Aorta (tissue), 5 donors: ENCODE measurements around the gene PECR. TPM values are rescaled to one million over a fixed set of nuclear protein-coding genes. Genes with fewer than 3 reads are reported as not detected.
"Not testable (repeated sequence)": the region's sequence is repeated elsewhere in the genome, so short reads cannot be mapped to it uniquely, and the experiment has no call there.

ENCODE experiments used
- ATAC-seq: fragments of 200-7000 bp; cut with Tn5 transposase; one replicate; pipeline ENCODE4 v1.9.1; 2022; ENCODE audit warnings: moderate library complexity; ENCODE audit not compliant: low FRiP score
- DNase-seq, 2 donors: peaks; one replicate each; pipeline ENCODE4 v3.0.0-alpha.2; 2020
- H3K27ac ChIP-seq, 2 donors: one replicate each; pipeline ENCODE4 v1.5.1; 2013; ENCODE audit warnings: low read length in 2 of 2, mild to moderate bottlenecking in 2 of 2, moderate library complexity in 2 of 2, control low read depth in 1 of 2, inconsistent platforms in 1 of 2, low read depth in 1 of 2
- H3K27me3 ChIP-seq, 2 donors: one replicate each; pipeline ENCODE4 v1.6.1; 2013; ENCODE audit warnings: control low read depth in 1 of 2, low read length in 1 of 2, mild to moderate bottlenecking in 1 of 2, moderate library complexity in 1 of 2; ENCODE audit not compliant: insufficient read depth in 2 of 2, control insufficient read depth in 1 of 2
- H3K36me3 ChIP-seq, 2 donors: one replicate each; pipeline ENCODE4 v1.6.1; 2013; ENCODE audit warnings: control low read depth in 1 of 2, low read length in 1 of 2, mild to moderate bottlenecking in 1 of 2; ENCODE audit not compliant: insufficient read depth in 2 of 2, control insufficient read depth in 1 of 2
- H3K4me1 ChIP-seq, 2 donors: one replicate each; pipeline ENCODE4 v1.6.1; 2013; ENCODE audit warnings: low read length in 2 of 2, control low read depth in 1 of 2, mild to moderate bottlenecking in 1 of 2, moderate library complexity in 1 of 2; ENCODE audit not compliant: insufficient read depth in 2 of 2, control insufficient read depth in 1 of 2
- H3K4me3 ChIP-seq, 2 donors: one replicate each; pipeline ENCODE4 v1.5.1; 2013; ENCODE audit warnings: low read length in 2 of 2, control low read depth in 1 of 2, mild to moderate bottlenecking in 1 of 2
- H3K9me3 ChIP-seq: one replicate; pipeline ENCODE4 v1.6.1; 2013; ENCODE audit warnings: mild to moderate bottlenecking, low read length; ENCODE audit not compliant: control insufficient read depth
- WGBS, 2 donors: extraction: QIAGEN DNeasy Blood & Tissue Kit; methylation state at CpG; one replicate each; pipeline ENCODE4 v1.1.7; 2013; 5-methylcytosine and 5-hydroxymethylcytosine counted together
- intact Hi-C, 2 donors: fragments of 100-400 bp; cut with DNase I; formaldehyde crosslinking; loops; one replicate each; pipeline versions ENCODE4 v1.14.2 to v1.15.0; 2022
- polyA plus RNA-seq, 2 donors: library from polyadenylated mRNA; stranded (reverse); fragments of 200-250 nt; gene quantifications; one replicate each; pipeline ENCODE4 v1.2.3, GENCODE V29; 2013
- total RNA-seq, 2 donors: library from RNA; stranded (reverse); fragmentation: NEBNext Ultra II Directional; extraction: Animal tissue kit (Norgen Biotek cat#: 25700); gene quantifications; one replicate each; pipeline ENCODE4 v1.2.1, GENCODE V29; 2021
- donor health status: healthy with polysubstance abuse.
- donor health status: Bipolar disorder and iron deficiency.
- donor health status: DM: no; HTN: no; CAD: no.
- donor health status: DM: no; HTN: no; CAD: no.
- donor health status: DM: yes; HTN: yes; CAD: no.

The PECR gene
- total and polyA plus RNA-seq, 4 donors, result 2.8 to 9.3 (median 4.3) TPM

DNA sequence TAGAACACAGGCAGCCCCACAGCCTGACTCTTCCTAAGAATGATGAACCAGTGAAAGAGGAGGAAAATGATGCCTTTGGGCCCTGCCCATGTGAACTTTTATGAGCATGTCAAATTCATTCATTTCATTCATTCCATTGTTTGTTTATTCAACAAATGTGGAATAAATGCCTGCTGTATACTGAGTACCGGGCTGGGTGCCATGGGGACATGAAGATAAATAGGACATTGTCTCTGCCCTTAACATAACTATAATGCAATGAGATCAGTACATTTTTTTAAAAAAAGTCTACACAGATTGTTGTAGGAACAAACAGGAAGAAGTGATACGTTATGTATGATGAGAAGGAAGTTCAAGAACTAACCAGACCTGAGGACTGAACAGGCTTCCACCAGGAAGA, 83.0 kb downstream of the PECR start:
- no peak overlapping the region for H3K27ac ChIP-seq
- H3K4me3 ChIP-seq, result no peak overlapping the region
- no peak for ATAC-seq
- DNase-seq, result no peak
- no peaks in the 10 kb centered on the region for H3K36me3 ChIP-seq
- no peaks in the 10 kb centered on the region for H3K27me3 ChIP-seq
- H3K9me3 ChIP-seq, result no peaks in the 10 kb centered on the region
- no peaks in the 10 kb centered on the region for H3K4me1 ChIP-seq
- WGBS, 2 donors, result 81 to 94% methylated on average over 2 of the region's 2 CpGs
- intact Hi-C loops, result no loop called here

DNA sequence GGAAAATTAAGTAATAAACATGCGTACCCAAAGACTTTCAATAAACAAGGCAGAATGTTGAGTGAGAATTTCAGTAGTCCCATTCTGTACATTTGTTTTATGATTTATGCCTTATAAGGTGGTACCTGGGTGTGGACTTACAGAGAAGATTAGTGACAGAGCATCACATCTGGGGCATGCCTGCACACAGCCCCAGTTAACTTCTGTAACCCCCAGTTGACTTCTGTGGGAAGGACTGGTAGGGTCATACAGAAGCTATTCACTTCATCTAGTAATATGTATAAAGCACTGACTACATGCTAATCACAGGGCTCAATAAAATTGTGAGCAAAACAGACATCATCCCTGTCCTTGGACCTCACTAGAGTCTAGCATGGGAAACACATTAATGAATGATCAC, 84.4 kb downstream of the PECR start:
- Histone ChIP-seq H3K36me3 (no peaks in the 10 kb centered on the region), H3K9me3 (no peaks in the 10 kb centered on the region), H3K27ac (no peak overlapping the region), H3K4me1 (no peaks in the 10 kb centered on the region), H3K4me3 (no peak overlapping the region), H3K27me3 (no peaks in the 10 kb centered on the region)
- DNase-seq, result no peak
- no peak for ATAC-seq
- 97 to 98% methylated on average over 1 of the region's 1 CpG for WGBS, 2 donors
- intact Hi-C loops, result no loop called here

DNA sequence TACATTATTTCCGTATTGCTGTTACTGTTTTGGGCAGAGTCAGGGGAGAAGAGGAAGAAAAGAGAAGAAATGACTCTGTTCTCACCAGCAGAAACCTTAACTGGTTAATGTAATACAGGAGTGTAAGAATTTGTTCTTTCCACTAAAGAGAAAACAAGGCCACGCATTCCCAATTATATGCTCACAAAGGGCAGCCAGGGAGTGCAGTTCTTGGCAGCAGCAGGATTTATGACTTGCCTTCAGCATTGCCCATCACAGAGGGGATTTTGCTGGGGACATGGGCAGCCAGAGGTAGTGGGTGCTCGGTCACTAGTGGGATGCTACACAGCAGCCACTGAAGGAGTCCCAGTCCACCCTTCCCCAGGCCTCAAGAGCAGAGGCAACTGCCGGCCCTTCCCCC, 86.7 kb downstream of the PECR start:
- no peak for ATAC-seq
- H3K36me3 ChIP-seq, result no peaks in the 10 kb centered on the region
- H3K27ac ChIP-seq, result no peak overlapping the region
- WGBS, 2 donors, result 77 to 85% methylated on average over 4 of the region's 4 CpGs
- no peaks in the 10 kb centered on the region for H3K4me1 ChIP-seq
- H3K27me3 ChIP-seq, result no peaks in the 10 kb centered on the region
- intact Hi-C loops, result no loop called here
- no peaks in the 10 kb centered on the region for H3K9me3 ChIP-seq
- DNase-seq, result no peak
- H3K4me3 ChIP-seq, result no peak overlapping the region

- H3K27me3 ChIP-seq, H3K36me3 ChIP-seq, H3K9me3 ChIP-seq, intact Hi-C loops, H3K4me1 ChIP-seq, H3K27ac ChIP-seq, H3K4me3 ChIP-seq, DNase-seq, ATAC-seq: not testable (repeated sequence)
- 82 to 84% methylated on average over 5 of the region's 5 CpGs for WGBS, 2 donors
Observed at GRCh38 chr2:215988556-215989207, 92.9 kb downstream of the PECR start.

Other genes with a start within 250 kb of the PECR start
- gene MREG, start 68.3 kb downstream of the PECR start, total RNA-seq, result 1 to 10 TPM; 1.6 to 2.5 TPM
- 1 to 10 TPM in 1 of 2 donors, under 1 TPM in 1; 0.31 to 1.9 TPM for gene MREG, start 68.3 kb downstream of the PECR start, polyA plus RNA-seq
- under 1 TPM; 0.32 to 0.72 TPM for gene TMEM169, start 110 bp upstream of the PECR start, total RNA-seq
- not detected for gene TMEM169, start 110 bp upstream of the PECR start, polyA plus RNA-seq
- 100 to 1,000 TPM; 170 to 189 TPM for gene XRCC5, start 27.5 kb upstream of the PECR start, total RNA-seq
- gene XRCC5, start 27.5 kb upstream of the PECR start, polyA plus RNA-seq, result 10 to 100 TPM; 64.0 to 80.2 TPM